WERI-Rb-1 (cell line): ENCODE measurements around the gene UBXN1.

Experiments
- DNase-seq: peaks from one replicate; pipeline ENCODE4 v3.0.0-alpha.2; 2020
- H3K27ac ChIP-seq: fragments of 250-450 bp; sonication (Bioruptor Pico); 2 replicates; pipeline ENCODE4 v1.5.1; 2020; ENCODE audit warnings: mild to moderate bottlenecking, moderate library complexity
- H3K27me3 ChIP-seq: fragments of 250-450 bp; sonication (Bioruptor Pico); 2 replicates; pipeline ENCODE4 v1.5.1; 2021; ENCODE audit warnings: mild to moderate bottlenecking, low read depth, moderate library complexity; ENCODE audit not compliant: insufficient read depth, severe bottlenecking
- H3K36me3 ChIP-seq: fragments of 250-450 bp; sonication (Bioruptor Pico); 2 replicates; pipeline ENCODE4 v1.5.1; 2020; ENCODE audit warnings: mild to moderate bottlenecking, moderate library complexity
- H3K4me3 ChIP-seq: 2 replicates; pipeline ENCODE4 v1.5.1; 2011; ENCODE audit warnings: low read depth, mild to moderate bottlenecking, control low read depth, low read length
- H3K9me3 ChIP-seq: fragments of 250-450 bp; sonication (Bioruptor Pico); 2 replicates; pipeline ENCODE4 v1.5.1; 2021; ENCODE audit warnings: mild to moderate bottlenecking, moderate library complexity; ENCODE audit not compliant: severe bottlenecking
- TF ChIP-seq, protein P1 (sequence below): IDR thresholded peaks from 2 replicates; pipeline ENCODE4 v1.5.1; 2011; ENCODE audit warnings: low read depth, mild to moderate bottlenecking, control low read depth, inconsistent platforms, low read length

The UBXN1 gene

DNA sequence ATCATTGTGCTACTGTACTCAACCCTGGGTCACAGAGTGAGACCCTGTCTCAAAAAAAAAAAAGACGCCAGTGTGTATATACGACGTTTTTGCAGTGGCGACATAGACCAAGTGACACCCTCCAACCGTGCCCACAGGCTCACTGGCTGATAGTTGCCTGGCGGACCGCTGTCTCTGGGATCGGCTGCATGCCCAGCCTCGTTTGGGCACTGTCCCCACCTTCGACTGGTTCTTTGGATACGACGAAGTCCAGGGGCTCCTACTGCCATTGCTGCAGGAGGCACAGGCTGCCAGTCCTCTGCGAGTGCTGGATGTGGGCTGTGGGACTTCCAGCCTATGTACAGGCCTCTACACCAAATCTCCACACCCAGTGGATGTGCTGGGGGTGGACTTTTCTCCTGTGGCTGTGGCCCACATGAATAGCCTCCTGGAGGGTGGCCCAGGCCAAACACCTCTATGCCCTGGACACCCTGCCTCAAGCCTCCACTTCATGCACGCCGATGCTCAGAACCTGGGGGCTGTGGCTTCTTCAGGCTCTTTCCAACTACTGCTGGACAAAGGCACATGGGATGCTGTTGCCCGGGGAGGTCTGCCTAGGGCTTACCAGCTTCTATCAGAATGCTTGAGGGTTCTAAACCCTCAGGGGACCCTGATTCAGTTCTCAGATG, 12.5 kb downstream of the UBXN1 start:
- Histone ChIP-seq H3K9me3 (no peaks in the 10 kb centered on the region), H3K27me3 (no peaks in the 10 kb centered on the region), H3K36me3 (peaks cover 47% of the 10 kb centered on the region), H3K4me3 (peak overlapping the region; percentile 96), H3K27ac (peak overlapping the region; percentile 87)
- TF ChIP-seq, protein P1, sequence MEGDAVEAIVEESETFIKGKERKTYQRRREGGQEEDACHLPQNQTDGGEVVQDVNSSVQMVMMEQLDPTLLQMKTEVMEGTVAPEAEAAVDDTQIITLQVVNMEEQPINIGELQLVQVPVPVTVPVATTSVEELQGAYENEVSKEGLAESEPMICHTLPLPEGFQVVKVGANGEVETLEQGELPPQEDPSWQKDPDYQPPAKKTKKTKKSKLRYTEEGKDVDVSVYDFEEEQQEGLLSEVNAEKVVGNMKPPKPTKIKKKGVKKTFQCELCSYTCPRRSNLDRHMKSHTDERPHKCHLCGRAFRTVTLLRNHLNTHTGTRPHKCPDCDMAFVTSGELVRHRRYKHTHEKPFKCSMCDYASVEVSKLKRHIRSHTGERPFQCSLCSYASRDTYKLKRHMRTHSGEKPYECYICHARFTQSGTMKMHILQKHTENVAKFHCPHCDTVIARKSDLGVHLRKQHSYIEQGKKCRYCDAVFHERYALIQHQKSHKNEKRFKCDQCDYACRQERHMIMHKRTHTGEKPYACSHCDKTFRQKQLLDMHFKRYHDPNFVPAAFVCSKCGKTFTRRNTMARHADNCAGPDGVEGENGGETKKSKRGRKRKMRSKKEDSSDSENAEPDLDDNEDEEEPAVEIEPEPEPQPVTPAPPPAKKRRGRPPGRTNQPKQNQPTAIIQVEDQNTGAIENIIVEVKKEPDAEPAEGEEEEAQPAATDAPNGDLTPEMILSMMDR, result no peak
- no peak for DNase-seq

DNA sequence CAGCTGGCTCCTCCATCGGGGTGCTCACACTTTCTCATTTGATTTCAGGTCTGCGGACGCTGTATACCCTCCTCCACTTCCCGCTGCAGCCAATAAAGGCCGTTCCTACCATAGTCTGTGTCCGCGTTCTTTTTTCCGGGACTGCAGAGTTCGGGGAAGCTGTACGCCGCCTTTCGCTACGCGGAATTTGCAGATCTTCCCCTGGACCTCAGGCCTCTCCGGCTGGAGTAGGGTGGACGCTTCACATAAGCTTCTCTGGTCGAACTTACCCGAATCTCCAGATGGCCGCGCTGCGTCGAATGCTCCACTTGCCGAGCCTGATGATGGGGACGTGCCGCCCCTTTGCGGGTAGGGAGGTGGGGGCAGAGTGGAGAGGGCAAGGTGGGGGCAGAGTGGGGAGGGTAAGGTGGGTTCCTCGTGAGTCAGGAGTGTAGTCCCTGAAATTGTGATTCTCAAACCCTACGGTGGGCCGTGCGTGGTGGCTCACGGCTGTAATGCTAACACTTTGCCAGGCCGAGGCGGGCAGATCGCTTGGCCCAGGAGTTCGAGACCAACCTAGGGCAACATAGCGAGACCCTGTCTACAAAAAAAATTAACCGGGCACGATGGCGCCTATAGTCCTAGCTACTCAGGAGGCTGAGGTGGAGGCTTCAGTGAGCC, 13.1 kb downstream of the UBXN1 start:
- H3K4me3 ChIP-seq, result peak overlapping the region; percentile 96
- peaks cover 54% of the 10 kb centered on the region for H3K36me3 ChIP-seq
- TF ChIP-seq, protein P1, result no peak
- H3K27ac ChIP-seq, result peak overlapping the region; percentile 87
- H3K9me3 ChIP-seq, result no peaks in the 10 kb centered on the region
- peak; percentile 60 for DNase-seq
- no peaks in the 10 kb centered on the region for H3K27me3 ChIP-seq

DNA sequence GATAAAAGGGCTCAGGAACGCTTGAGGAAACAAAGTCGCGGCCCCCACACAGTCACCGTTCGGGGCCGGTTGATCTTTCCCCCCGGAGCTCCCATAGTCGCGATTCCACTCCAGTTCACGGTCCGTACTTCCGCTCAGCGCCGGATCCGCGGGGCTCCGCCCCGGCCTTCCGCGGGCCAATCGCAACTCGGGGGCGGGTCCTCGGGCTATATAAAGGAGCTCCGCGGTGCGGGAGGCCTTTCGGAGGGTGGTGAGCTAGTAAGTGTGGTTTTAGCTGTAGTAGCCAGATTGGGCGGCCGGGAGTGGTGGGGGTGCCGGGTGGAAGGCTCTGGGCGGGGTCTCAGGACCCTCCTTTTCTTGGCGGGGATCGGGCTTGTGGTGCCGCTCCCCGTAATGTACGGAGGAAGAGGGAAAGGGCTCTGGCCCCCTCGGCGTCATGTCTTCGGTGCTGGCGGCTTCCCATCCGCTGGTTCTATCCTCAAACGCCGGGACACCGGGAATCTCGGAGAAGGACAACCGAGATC, 13.7 kb downstream of the UBXN1 start, which contains the start of the genes C11orf98 and CSKMT:
TSS of gene C11orf98 (minus strand) at position 136 of the 524 bp plus-strand sequence. CDS start at position 95, 41 bp downstream.
TSS of gene CSKMT (plus strand) at position 238 of the 524 bp plus-strand sequence. CDS start 568 bp downstream, outside the sequence.
- Histone ChIP-seq H3K27me3 (no peaks in the 10 kb centered on the region), H3K9me3 (no peaks in the 10 kb centered on the region), H3K27ac (peak within 1 kb of the TSS; percentile 87), H3K4me3 (peak within 1 kb of the TSS; percentile 96), H3K36me3 (peaks cover 56% of the 10 kb centered on the region)
- DNase-seq, result peak; percentile 96
- TF ChIP-seq, protein P1, result no peak

DNA sequence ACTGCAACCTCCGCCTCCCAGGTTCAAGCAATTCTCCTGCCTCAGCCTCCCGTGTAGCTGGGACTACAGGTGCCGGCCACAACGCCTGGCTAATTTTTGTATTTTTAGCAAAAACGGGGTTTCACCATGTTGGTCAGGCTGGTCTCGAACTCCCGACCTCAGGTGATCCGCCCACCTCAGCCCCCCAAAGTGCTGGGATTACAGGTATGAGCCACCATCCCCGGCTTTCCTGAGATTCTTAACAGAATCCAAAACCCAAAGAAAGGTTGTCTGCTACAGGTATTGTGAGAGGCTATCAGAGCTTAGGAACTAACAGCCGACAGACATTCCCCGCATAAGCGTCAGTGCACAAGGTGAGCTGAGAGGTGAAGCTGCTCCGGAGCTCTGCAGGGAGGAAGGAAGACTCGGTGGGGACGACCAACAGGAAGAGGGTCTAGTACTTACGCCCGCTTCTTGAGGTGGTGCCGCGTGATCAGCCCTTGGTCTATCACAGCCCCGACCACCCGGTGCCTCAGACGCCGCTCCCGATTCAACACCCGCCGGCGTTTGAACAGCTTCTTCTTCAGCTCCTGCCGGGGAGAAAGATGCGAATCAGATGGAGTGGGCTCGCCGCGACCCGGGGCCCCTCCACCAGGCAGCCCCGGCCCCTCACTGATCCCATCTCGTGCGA, 14.3 kb downstream of the UBXN1 start:
- Histone ChIP-seq H3K27ac (peak overlapping the region; percentile 87), H3K27me3 (no peaks in the 10 kb centered on the region), H3K9me3 (no peaks in the 10 kb centered on the region), H3K36me3 (peaks cover 56% of the 10 kb centered on the region), H3K4me3 (peak overlapping the region; percentile 96)
- DNase-seq, result peak; percentile 56
- TF ChIP-seq, protein P1, result no peak

DNA sequence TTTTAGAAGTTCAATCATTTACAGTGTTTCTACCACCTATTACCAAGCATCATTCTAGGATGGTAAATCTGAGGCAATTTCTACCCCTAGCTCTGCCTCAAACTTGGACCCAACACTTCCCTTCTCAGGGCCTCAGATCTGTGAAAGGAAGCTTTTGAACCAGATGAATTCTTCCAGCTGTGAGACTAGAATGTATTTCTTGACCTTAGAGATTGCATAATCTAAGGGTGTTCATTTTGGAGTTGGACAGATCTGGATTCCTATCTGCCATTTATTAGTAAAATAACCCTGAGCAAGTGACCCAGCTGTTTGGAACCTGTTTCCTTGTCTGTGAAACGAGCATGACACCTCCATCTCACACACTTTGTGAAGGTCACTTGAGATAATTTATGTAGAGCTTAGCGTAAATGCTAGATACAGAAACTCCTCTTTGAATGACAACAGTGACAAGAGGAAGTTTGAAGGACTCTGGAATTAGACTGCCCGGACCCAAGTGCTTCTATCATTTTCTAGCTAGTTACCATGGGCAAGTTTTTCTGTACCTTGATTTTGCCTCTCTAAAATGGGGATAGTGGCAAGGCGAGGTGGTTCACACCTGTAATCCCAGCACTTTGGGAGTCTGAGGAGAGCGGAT, 22.0 kb downstream of the UBXN1 start:
- TF ChIP-seq, protein P1, result no peak
- peaks cover 13% of the 10 kb centered on the region for H3K36me3 ChIP-seq
- no peak overlapping the region; the same call in 1 of the 2 replicates for H3K27ac ChIP-seq
- DNase-seq, result no peak
- H3K27me3 ChIP-seq, result no peaks in the 10 kb centered on the region
- no peak overlapping the region for H3K4me3 ChIP-seq
- no peaks in the 10 kb centered on the region for H3K9me3 ChIP-seq
